Loucy (cell line): ENCODE measurements around the gene MYO5C.

ENCODE experiments used
- H2AFZ ChIP-seq: fragments of 200-600 bp; sonication (generic); 2 replicates; pipeline ENCODE4 v1.6.0; 2016; ENCODE audit warnings: antibody characterized with exemption, mild to moderate bottlenecking, low read length, moderate library complexity
- H3F3A ChIP-seq: fragments of 200-600 bp; 2 replicates; pipeline ENCODE4 v1.6.0; 2016; ENCODE audit warnings: antibody characterized with exemption, low read depth, mild to moderate bottlenecking
- H3K27me3 ChIP-seq: fragments of 200-600 bp; sonication (generic); 2 replicates; pipeline ENCODE4 v1.6.1; 2014; ENCODE audit warnings: low read length, mild to moderate bottlenecking; ENCODE audit not compliant: insufficient read depth, poor library complexity, severe bottlenecking
- H3K36me3 ChIP-seq: fragments of 200-600 bp; sonication (generic); 2 replicates; pipeline ENCODE4 v1.6.1; 2016; ENCODE audit warnings: low read length; ENCODE audit not compliant: insufficient read depth
- H3K4me1 ChIP-seq: fragments of 200-600 bp; sonication (generic); 2 replicates; pipeline ENCODE4 v1.5.1; 2014; ENCODE audit warnings: low read length, mild to moderate bottlenecking; ENCODE audit not compliant: insufficient read depth, poor library complexity, severe bottlenecking
- H3K4me2 ChIP-seq: fragments of 200-600 bp; sonication (generic); 2 replicates; pipeline ENCODE4 v1.6.0; 2014; ENCODE audit warnings: antibody characterized with exemption, low read length, low read depth, mild to moderate bottlenecking; ENCODE audit not compliant: poor library complexity, severe bottlenecking
- H3K4me3 ChIP-seq: fragments of 200-600 bp; sonication (generic); 2 replicates; pipeline ENCODE4 v1.5.1; 2014; ENCODE audit warnings: low read length, mild to moderate bottlenecking, mixed read lengths; ENCODE audit not compliant: poor library complexity, severe bottlenecking
- H3K79me2 ChIP-seq: fragments of 200-600 bp; sonication (generic); 2 replicates; pipeline ENCODE4 v1.6.1; 2014; ENCODE audit warnings: low read length; ENCODE audit not compliant: insufficient read depth
- H3K9ac ChIP-seq: fragments of 200-600 bp; sonication (generic); 2 replicates; pipeline ENCODE4 v1.6.0; 2014; ENCODE audit warnings: mild to moderate bottlenecking, low read depth, low read length, moderate library complexity; ENCODE audit not compliant: poor library complexity, severe bottlenecking
- H3K9me2 ChIP-seq: fragments of 200-600 bp; sonication (generic); replicated peaks from 2 replicates; pipeline ENCODE4 v1.6.1; 2016; ENCODE audit warnings: low read depth, low read length, mixed read lengths
- H3K9me3 ChIP-seq: fragments of 200-600 bp; sonication (generic); 2 replicates; pipeline ENCODE4 v1.6.1; 2014; ENCODE audit warnings: mild to moderate bottlenecking, antibody characterized with exemption, low read length, low read depth; ENCODE audit not compliant: insufficient read depth
- H4K20me1 ChIP-seq: fragments of 200-600 bp; sonication (generic); 2 replicates; pipeline ENCODE4 v1.6.0; 2014; ENCODE audit warnings: antibody characterized with exemption, low read length, mild to moderate bottlenecking; ENCODE audit not compliant: insufficient read depth, poor library complexity, severe bottlenecking
- CTCF ChIP-seq: fragments of 200-600 bp; sonication (generic); conservative IDR thresholded peaks from 2 replicates; pipeline ENCODE4 v1.5.1; 2014; ENCODE audit warnings: mild to moderate bottlenecking, antibody characterized with exemption, low read length
- EZH2phosphoT487 ChIP-seq: fragments of 200-600 bp; IDR thresholded peaks from 2 replicates; pipeline ENCODE4 v1.6.1; 2018; ENCODE audit warnings: antibody characterized with exemption, mild to moderate bottlenecking, moderate library complexity, borderline replicate concordance

MYO5C gene

GRCh38 chr15:52277575-52277974, 18.0 kb downstream of the MYO5C start:
- TF ChIP-seq CTCF (no peak), EZH2phosphoT487 (no peak)
- no peaks in the 10 kb centered on the region for H3K27me3 ChIP-seq
- no peak overlapping the region for H3K9ac ChIP-seq
- no peak overlapping the region for H3K4me2 ChIP-seq
- no peaks in the 10 kb centered on the region for H3K4me1 ChIP-seq
- no peak overlapping the region for H2AFZ ChIP-seq
- no peak overlapping the region for H3K4me3 ChIP-seq
- no peaks in the 10 kb centered on the region for H3F3A ChIP-seq
- no peaks in the 10 kb centered on the region for H3K79me2 ChIP-seq
- no peaks in the 10 kb centered on the region for H3K9me3 ChIP-seq
- no peaks in the 10 kb centered on the region for H4K20me1 ChIP-seq
- no peaks in the 10 kb centered on the region for H3K9me2 ChIP-seq
- H3K36me3 ChIP-seq = no peaks in the 10 kb centered on the region

DNA sequence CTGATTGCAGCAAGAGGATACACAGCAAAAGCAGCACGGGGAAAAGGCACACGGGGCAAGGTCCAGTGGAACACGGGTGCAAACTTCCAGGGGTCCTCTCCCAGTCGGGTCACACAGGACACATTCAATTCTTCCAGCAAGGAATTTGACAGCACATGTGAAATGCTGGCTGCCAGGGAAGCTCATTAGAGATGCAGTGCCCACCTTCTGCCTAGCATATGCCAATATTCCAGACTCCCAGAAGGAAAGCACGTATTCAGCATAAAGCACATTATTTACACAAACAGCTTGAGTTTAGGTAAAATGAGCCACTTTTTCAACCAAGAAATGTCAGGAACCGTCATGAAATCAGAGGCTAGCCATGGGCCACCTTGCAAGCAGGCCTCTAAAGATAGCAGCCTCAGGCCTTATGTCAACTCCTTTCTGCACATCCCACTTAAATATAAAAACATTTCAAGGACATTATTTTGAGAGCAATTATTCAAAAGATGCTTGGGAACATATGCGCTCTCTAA, 19.3 kb downstream of the MYO5C start:
- no peaks in the 10 kb centered on the region for H3K9me2 ChIP-seq
- H3K79me2 ChIP-seq = no peaks in the 10 kb centered on the region
- H4K20me1 ChIP-seq = no peaks in the 10 kb centered on the region
- H3K9ac ChIP-seq = no peak overlapping the region
- H3F3A ChIP-seq = no peaks in the 10 kb centered on the region
- H3K36me3 ChIP-seq = no peaks in the 10 kb centered on the region
- H3K4me1 ChIP-seq = no peaks in the 10 kb centered on the region
- H2AFZ ChIP-seq = no peak overlapping the region
- H3K4me2 ChIP-seq = no peak overlapping the region
- TF ChIP-seq EZH2phosphoT487 = no peak
- TF ChIP-seq CTCF = no peak
- H3K4me3 ChIP-seq = no peak overlapping the region
- no peaks in the 10 kb centered on the region for H3K27me3 ChIP-seq
- no peaks in the 10 kb centered on the region for H3K9me3 ChIP-seq

DNA sequence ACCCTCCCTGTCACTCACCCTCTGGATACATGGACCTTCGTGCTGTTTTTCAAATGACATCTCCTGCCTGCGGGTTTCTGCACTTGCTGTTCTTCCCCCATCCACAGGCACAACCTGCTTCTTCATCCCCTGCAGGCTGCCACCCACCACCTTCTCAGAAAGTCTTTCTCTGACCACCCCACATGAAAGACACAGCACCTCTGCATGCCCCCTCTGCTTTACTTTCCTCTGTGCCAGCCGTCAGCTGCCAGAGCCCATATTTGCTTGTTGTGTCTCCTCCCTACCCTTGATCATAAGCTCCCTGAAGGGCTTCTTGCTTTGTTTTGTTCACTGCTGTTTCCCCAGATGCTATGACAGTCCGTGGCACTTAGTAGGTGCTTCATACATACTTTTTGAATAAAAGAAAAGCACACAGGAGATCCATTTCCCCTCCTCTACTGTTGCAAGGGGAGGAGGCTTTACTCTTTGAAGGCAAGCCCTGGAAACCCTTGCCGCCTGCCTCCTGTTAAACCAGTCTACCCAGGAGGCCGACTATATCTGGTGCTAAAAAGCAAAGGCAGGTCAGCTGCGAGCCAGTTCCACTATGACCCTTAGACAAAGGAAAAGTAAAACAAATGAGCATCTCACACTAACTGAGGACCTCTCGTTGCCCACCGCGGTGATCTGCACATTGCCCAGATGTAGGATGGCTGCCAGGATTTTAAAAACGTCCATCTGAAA, 31.9 kb downstream of the MYO5C start:
- Histone ChIP-seq H3K9me3 (no peaks in the 10 kb centered on the region), H2AFZ (no peak overlapping the region), H4K20me1 (no peaks in the 10 kb centered on the region), H3K4me2 (no peak overlapping the region), H3K79me2 (no peaks in the 10 kb centered on the region), H3K27me3 (no peaks in the 10 kb centered on the region), H3K4me3 (no peak overlapping the region), H3K9ac (no peak overlapping the region), H3K4me1 (peaks cover 14% of the 10 kb centered on the region), H3F3A (no peaks in the 10 kb centered on the region), H3K9me2 (no peaks in the 10 kb centered on the region), H3K36me3 (no peaks in the 10 kb centered on the region)
- no peak for TF ChIP-seq EZH2phosphoT487
- TF ChIP-seq CTCF = no peak
